ENCODE data around the gene ZFYVE26. TPM values are rescaled to one million over a fixed set of nuclear protein-coding genes. Genes with fewer than 3 reads are reported as not detected.

The ZFYVE26 gene
- total and polyA plus RNA-seq, 2 of the 8 experiments (the other 6 are each of a cell fraction or from before 2014, with no cell fraction given), result 13.0 to 23.3 TPM

GRCh38 chr14:67773844-67774377 is 42.5 kb downstream of the ZFYVE26 start:
- Histone ChIP-seq H2BK20ac (ENCODE audit: low read length) (no peak overlapping the region), H3K27ac (ENCODE audit: low read depth, low read length) (no peak overlapping the region), H2BK5ac (ENCODE audit: low read depth, low read length) (no peak overlapping the region), H3K18ac (ENCODE audit: extremely low read depth, low read length) (no peak overlapping the region), H2BK12ac (ENCODE audit: low read depth, low read length) (no peak overlapping the region), H2AK5ac (ENCODE audit: low read depth, low read length) (no peak overlapping the region), H4K91ac (replicated peaks; ENCODE audit: insufficient read length, low read length) (no peak overlapping the region), H3K4me2 (ENCODE audit: insufficient read depth in 1 of 2, low read depth in 2 of 2, low read length in 2 of 2) (no peak overlapping the region), H3K56ac (replicated peaks; ENCODE audit: insufficient read length, low read depth, low read length) (no peak overlapping the region), H3K9me3 (ENCODE audit: insufficient read depth in 2 of 2, low read depth in 1 of 2, low read length in 1 of 2) (no peaks in the 10 kb centered on the region), H3K4me3 (ENCODE audit: extremely low read depth in 1 of 4, insufficient read depth in 2 of 4, low read depth in 3 of 4, low read length in 4 of 4) (no peak overlapping the region), H3K4ac (replicated peaks; ENCODE audit: insufficient read length, low read depth, low read length) (no peak overlapping the region), H3K23me2 (ENCODE audit: low read depth, low read length) (no peaks in the 10 kb centered on the region), H4K8ac (ENCODE audit: extremely low read depth, insufficient read depth, low read length) (no peak overlapping the region), H2BK120ac (replicated peaks; ENCODE audit: low read depth, low read length) (no peak overlapping the region), H3K14ac (ENCODE audit: insufficient read length) (no peak overlapping the region), H4K20me1 (replicated peaks in 1 of 2; ENCODE audit: control insufficient read depth in 1 of 2, insufficient read depth in 2 of 2, low read length in 2 of 2) (peaks cover 0 to 5% of the 10 kb centered on the region in 2 experiments), H2AFZ (ENCODE audit: low read length) (no peak overlapping the region), H3K79me1 (ENCODE audit: low read depth, low read length) (no peaks in the 10 kb centered on the region), H3K23ac (ENCODE audit: insufficient read length) (no peak overlapping the region), H3K79me2 (ENCODE audit: control insufficient read depth in 1 of 2, insufficient read depth in 2 of 2, low read length in 2 of 2) (no peaks in the 10 kb centered on the region), H2BK15ac (ENCODE audit: low read length) (no peak overlapping the region), H3K4me1 (replicated peaks in 1 of 4; ENCODE audit: control insufficient read depth in 3 of 4, insufficient read depth in 4 of 4, low read length in 3 of 4) (no peaks in the 10 kb centered on the region), H3K36me3 (ENCODE audit: control insufficient read depth in 2 of 4, insufficient read depth in 4 of 4, low read length in 3 of 4) (peaks cover 20 to 86% (median 70%) of the 10 kb centered on the region in 4 experiments; a peak in 7 of 8 replicates), H3K9ac (replicated peaks in 1 of 4; ENCODE audit: extremely low read depth in 1 of 4, low read depth in 3 of 4, low read length in 3 of 4) (no peak overlapping the region), H3K27me3 (replicated peaks in 1 of 4; ENCODE audit: control insufficient read depth in 3 of 4, extremely low read depth in 1 of 4, insufficient read depth in 3 of 4, low read length in 3 of 4) (no peaks in the 10 kb centered on the region), H4K5ac (ENCODE audit: insufficient read length, low read depth, low read length) (no peak overlapping the region)
- DNase-seq (ENCODE audit: low read depth in 1 of 2, low spot score in 2 of 2) (no peak), FAIRE-seq (no peak)
- ChIA-PET CTCF (ENCODE audit: partially characterized antibody) (interaction anchor here (1.0 kb wide), 1 partner anchor 70 kb away, joined by 3 read pairs; no protein-coding TSS in a partner anchor), POLR2A (ENCODE audit: partially characterized antibody) (no interaction called here)
- TF ChIP-seq KDM1A (IDR thresholded peaks at IDR 0.05; ENCODE audit: borderline replicate concordance, low read length) (no peak), SRF (IDR thresholded peaks at IDR 0.05; ENCODE audit: low read depth, low read length) (no peak), RNF2 (IDR thresholded peaks at IDR 0.05; ENCODE audit: borderline replicate concordance, low read depth, low read length, missing control alignments, poor library complexity, severe bottlenecking) (no peak), TCF12 (IDR thresholded peaks at IDR 0.05; ENCODE audit: low read depth, low read length) (no peak)
- 94% methylated on average over 5 of the region's 5 CpGs; no CpG with 5 or more reads in 1 of the 2 experiments for WGBS, 2 experiments (ENCODE audit: extremely low coverage in 1 of 2, insufficient coverage in 1 of 2, insufficient read length in 1 of 2, insufficient replicate concordance in 2 of 2, low coverage in 1 of 2, low lambda C conversion rate in 2 of 2, missing lambda C conversion rate in 1 of 2)

Data from H1 (cell line).